NCI-H524 treated with DMSO at 0.1 percent for 48 hours (cell line): ENCODE data around the gene ARTN.
A peak's percentile ranks its signal among the peaks of the same experiment; 100 is the strongest.

ENCODE experiments used
- DNase-seq: peaks from one replicate; lab custom pipeline; 2025; lab: John Stamatoyannopoulos, UW

ARTN gene

GRCh38 chr1:43924516-43924915 lies 9.1 kb upstream of the ARTN start:
- no peak for DNase-seq

- DNase-seq = no peak
Measured at GRCh38 chr1:43925846-43926245, 7.8 kb upstream of the ARTN start.

- DNase-seq = no peak
Measured at GRCh38 chr1:43930168-43930948, 3.2 kb upstream of the ARTN start.

GRCh38 chr1:43930949-43931275 lies 2.7 kb upstream of the ARTN start:
- no peak for DNase-seq

GRCh38 chr1:43931711-43932660 lies 1.6 kb upstream of the ARTN start:
- no peak for DNase-seq

- no peak for DNase-seq
Measured at GRCh38 chr1:43932786-43933385, 715 bp upstream of the ARTN start.

- no peak for DNase-seq
Measured at GRCh38 chr1:43934101-43934985, 742 bp downstream of the ARTN start.

- no peak for DNase-seq
Measured at GRCh38 chr1:43934986-43935324, 1.4 kb downstream of the ARTN start.

GRCh38 chr1:43935711-43936427 lies 2.3 kb downstream of the ARTN start:
- DNase-seq = no peak

- DNase-seq = no peak
Measured at GRCh38 chr1:43936431-43937151, 3.0 kb downstream of the ARTN start.

GRCh38 chr1:43937179-43937865 lies 3.7 kb downstream of the ARTN start:
- no peak for DNase-seq

- no peak for DNase-seq
Measured at GRCh38 chr1:43938383-43938782, 4.8 kb downstream of the ARTN start.

- no peak for DNase-seq
Measured at GRCh38 chr1:43938892-43939587, 5.4 kb downstream of the ARTN start.

- DNase-seq = no peak
Measured at GRCh38 chr1:43942411-43942810, 8.8 kb downstream of the ARTN start.

GRCh38 chr1:43944860-43945259 lies 11.3 kb downstream of the ARTN start:
- no peak for DNase-seq

GRCh38 chr1:43945674-43946235 lies 12.2 kb downstream of the ARTN start:
- no peak for DNase-seq

- DNase-seq = peak; percentile 61
Measured at GRCh38 chr1:43946236-43947060, 12.8 kb downstream of the ARTN start, which contains the start of gene IPO13. TSS of gene IPO13 (plus strand) at chr1:43946950. CDS start at chr1:43947601, 651 bp downstream.
